DMS 273 treated with DMSO at 0.1 percent for 48 hours (cell line): Measurements from ENCODE around the gene FLT3.

Experiments
- DNase-seq: peaks from one replicate; lab custom pipeline; 2025; lab: John Stamatoyannopoulos, UW

The FLT3 gene

DNA sequence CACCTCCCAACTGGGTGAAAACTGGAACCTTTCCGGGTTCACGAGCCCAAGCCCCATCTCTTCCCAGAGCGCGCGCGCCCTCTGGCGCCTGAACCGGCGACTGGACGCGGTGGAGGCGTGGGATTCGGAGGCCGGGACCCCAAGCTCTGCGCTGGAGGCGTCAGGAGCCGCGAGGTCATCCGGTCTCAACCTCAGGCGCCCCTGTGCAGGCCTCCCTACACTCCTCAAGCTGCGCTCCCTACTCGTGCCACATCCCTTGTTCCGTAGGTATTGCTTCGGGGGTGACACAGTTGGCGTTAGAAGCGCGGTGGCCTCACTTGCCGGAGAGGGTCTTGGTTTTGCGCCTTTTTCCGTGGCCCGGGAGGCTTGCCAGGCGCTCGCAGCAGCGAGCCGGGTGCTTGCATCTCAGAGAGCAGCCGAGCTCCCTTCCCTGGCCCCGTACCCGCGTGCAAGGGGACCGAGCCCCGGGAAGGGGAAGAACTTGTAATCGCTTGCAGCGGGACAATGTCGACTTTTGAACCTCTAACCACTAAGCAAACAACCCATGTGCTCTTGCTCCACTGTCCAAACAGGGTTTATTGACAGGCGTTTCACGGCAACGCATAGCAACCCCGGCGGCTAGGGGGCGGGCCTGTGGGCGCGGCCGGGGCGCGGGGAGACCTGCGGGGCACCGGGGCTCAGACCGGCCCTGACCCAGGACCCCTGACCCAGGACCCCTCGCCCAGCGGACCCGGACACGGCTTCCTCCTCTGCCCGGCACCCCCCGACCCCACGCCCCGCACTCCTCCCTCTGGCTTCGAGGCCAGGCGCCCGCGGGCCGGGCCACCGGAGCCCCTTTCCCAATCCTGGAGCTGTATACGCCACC lies 139.8 kb downstream of the FLT3 start:
- DNase-seq: no peak

- DNase-seq: no peak
These were observed 140.4 kb downstream of the FLT3 start for GRCh38 chr13:27959976-27960361.

- DNase-seq: no peak
These were observed 143.6 kb downstream of the FLT3 start for GRCh38 chr13:27956576-27957300.

DNA sequence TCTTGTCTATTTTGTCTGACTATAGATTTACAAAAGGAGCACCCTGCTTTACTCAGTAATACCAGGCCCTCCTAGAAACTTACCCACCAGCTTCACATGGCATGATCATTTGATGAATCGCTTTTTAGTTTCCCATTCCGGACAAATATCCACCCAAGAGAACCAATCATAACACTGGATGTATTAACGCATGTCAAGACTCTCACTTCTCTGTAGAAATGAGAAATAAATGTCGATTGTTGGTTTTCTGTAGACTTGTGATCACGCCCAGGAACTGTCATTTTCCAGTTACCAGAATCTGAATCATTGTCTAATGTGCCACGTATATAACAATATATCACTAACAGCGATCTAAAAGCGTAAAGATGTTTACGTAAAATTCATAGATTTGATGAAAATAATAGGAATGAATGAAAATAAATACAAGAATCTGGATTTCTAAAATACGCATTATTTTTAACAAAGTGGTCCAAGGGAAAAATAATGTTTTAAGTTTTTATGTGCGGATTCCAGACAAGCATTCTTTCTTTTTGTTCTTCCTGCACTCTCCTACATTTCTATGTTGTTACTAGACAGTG lies 145.3 kb downstream of the FLT3 start:
- no peak for DNase-seq

GRCh38 chr13:27954406-27954851 lies 145.9 kb downstream of the FLT3 start:
- DNase-seq: no peak

- DNase-seq: no peak
These were observed 146.5 kb downstream of the FLT3 start for GRCh38 chr13:27953676-27954405.
